Smooth muscle cell of the umbilical artery (primary cell): ENCODE data around the gene ITGB4. TPM values are rescaled to one million over a fixed set of nuclear protein-coding genes. Genes with fewer than 3 reads are reported as not detected.

Experiments
- total RNA-seq: library from RNA; depleted of rRNA; stranded (reverse); fragments of >200 nt; gene quantifications from 2 replicates; pipeline ENCODE4 v1.2.3, GENCODE V29; 2014

ITGB4 gene
- total RNA-seq, result 0.09 and 0.30 TPM in 2 replicates

DNA sequence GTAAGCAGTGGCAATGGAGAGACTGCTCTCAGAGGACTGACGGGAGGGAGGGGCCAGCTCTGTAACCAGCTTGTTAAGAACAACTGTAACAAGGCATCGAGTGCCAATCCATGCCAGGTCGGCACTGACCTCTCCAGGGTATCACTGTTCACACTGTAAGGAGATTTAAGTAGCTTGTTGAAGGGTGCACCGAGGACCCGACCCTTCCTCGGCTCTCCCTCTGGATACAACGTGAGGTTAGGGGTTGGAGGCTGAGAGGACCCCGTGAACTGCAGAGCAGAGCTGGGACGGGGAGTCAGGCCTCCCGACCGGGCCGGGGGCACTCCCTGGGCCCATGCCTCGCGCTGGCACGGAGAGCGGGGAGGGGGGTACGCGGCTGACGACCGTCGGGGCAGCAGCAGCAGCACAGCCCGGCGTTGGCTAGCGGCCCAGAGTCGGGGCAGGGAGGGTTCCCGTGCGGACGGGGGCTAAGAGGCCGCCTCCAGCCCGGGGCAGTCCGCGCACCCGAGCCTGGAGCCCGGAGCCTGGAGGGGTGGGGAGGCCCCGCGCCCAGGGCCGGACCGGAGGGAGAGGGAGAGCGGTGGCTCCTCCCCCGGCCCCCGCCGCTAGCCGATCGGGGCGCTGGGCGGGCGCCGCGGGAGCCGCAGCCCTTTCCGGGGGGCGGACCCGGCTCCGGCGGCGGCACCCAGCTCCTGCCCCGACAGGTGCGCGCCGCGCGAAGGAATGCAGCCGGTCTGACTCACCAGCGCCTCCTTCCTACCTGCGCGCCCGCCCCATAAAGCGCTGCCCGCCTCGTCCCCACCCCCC, at the start of gene ITGB4:
Gene ITGB4, plus strand, starts transcription at position 804 of the 807 bp plus-strand sequence. CDS start 3,245 bp downstream, outside the sequence.

DNA sequence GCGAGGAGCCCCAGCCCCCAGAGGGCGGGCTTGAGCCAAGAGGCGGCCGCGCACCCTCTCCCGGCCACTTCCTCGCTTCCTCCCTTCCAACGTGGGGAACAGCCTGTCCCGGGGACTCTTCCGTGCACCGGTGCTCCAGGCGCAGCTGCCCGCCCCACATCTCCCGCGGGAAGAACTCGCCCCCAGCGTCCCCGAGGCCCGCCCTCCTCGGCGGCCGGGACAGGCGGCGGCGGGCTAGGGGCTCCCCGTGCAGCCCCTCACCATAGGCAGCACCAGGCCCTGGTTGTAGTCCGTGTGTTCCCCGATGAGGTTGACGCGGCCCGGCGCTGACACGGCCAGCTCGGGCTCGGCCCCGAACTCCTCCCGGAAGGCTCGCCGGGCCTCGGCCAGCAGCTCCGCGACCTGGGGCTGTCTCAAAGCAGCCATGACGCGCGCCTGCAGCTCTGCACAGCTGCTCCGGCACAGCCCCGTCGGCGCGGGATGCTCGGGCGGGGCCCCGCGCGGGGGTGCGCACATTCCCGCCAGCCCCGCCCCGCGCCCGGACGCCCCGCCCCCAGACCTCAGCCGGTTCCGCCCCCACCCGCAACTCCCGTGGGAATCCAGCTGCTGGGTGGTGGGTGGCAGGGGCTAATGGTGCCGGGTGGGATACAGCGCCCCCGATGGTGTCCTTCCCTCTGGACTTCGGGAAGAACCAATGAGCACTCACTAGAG, 43.6 kb downstream of the ITGB4 start, which contains the start of gene GALK1:
Gene GALK1, minus strand, starts transcription at position 482 of the 711 bp plus-strand sequence. Its CDS starts 56 bp downstream, at position 426.

DNA sequence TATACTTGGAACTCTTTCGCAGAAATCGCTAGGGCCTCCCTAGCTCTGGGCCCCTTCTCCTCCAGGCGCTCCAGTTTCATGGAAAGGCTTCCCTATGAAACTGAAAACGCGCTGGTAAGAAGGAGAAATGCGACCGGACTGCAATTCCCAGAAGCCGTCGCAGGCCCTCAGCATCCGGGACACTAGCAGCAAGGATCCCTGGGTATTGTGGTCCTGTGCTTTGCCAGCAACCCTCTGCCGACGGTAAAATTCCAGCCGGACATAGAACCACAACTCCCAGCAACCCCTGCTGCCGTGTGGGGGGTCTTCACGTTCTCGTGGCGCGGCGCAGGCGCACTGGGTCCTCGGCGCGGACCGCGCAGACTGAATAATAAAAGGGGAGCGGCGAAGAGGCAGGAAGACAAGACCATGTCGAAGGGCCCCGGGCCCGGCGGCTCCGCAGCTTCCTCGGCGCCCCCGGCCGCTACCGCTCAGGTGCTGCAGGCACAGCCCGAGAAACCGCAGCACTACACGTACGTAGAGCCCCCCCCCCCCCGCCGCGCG, 63.3 kb downstream of the ITGB4 start, which contains the start of gene UNK:
Gene UNK, plus strand, starts transcription at position 334 of the 543 bp plus-strand sequence. Its CDS starts 75 bp downstream, at position 409.

Other genes with a start within 250 kb of the ITGB4 start
- gene CASKIN2, start 205.9 kb upstream of the ITGB4 start, total RNA-seq, result 6.5 and 11.2 TPM in 2 replicates
- 11.6 and 17.8 TPM in 2 replicates for gene TSEN54, start 204.9 kb upstream of the ITGB4 start, total RNA-seq
- gene LLGL2, start 195.8 kb upstream of the ITGB4 start, total RNA-seq, result 0.74 and 1.2 TPM in 2 replicates
- gene MYO15B, start 133.7 kb upstream of the ITGB4 start, total RNA-seq, result 3.3 and 4.2 TPM in 2 replicates
- gene SMIM5, start 88.0 kb upstream of the ITGB4 start, total RNA-seq, result not detected in 2 replicates
- gene RECQL5, start 54.3 kb upstream of the ITGB4 start, total RNA-seq, result 16.0 and 19.9 TPM in 2 replicates
- gene SAP30BP, start 54.1 kb upstream of the ITGB4 start, total RNA-seq, result 41.9 and 72.0 TPM in 2 replicates
- 22.2 and 27.9 TPM in 2 replicates for gene GALK1, start 43.7 kb downstream of the ITGB4 start, total RNA-seq
- gene UNK, start 63.3 kb downstream of the ITGB4 start, total RNA-seq, result 13.1 and 15.9 TPM in 2 replicates
- 0.83 and 2.4 TPM in 2 replicates for gene UNC13D, start 122.9 kb downstream of the ITGB4 start, total RNA-seq
- 29.7 and 39.2 TPM in 2 replicates for gene WBP2, start 133.9 kb downstream of the ITGB4 start, total RNA-seq
- 3.9 and 6.6 TPM in 2 replicates for gene TRIM47, start 157.1 kb downstream of the ITGB4 start, total RNA-seq
- 19.0 and 19.1 TPM in 2 replicates for gene TRIM65, start 175.5 kb downstream of the ITGB4 start, total RNA-seq
- gene MRPL38, start 183.4 kb downstream of the ITGB4 start, total RNA-seq, result 31.2 and 37.1 TPM in 2 replicates
- 13.2 and 14.0 TPM in 2 replicates for gene FBF1, start 219.6 kb downstream of the ITGB4 start, total RNA-seq